Cerebellar nuclear complex (tissue), 1 donor: ENCODE results near the gene FKBP7.
"Not testable (repeated sequence)": the region's sequence is repeated elsewhere in the genome, so short reads cannot be mapped to it uniquely, and the experiment has no call there.

Experiments used
- DNase-seq, 2 experiments: peaks; one replicate each; lab custom pipeline; 2025; lab: John Stamatoyannopoulos, UW

Gene FKBP7, protein sequence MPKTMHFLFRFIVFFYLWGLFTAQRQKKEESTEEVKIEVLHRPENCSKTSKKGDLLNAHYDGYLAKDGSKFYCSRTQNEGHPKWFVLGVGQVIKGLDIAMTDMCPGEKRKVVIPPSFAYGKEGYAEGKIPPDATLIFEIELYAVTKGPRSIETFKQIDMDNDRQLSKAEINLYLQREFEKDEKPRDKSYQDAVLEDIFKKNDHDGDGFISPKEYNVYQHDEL

GRCh38 chr2:178478439-178479274 lies at the start of gene FKBP7:
TSS of gene FKBP7 (minus strand) at chr2:178478600. CDS start at chr2:178478499, 101 bp downstream.
- peak in 1 of 2 experiments; percentile 72 for DNase-seq

- DNase-seq, result no peak
Measured at GRCh38 chr2:178527592-178527991, 49.2 kb upstream of the FKBP7 start.

DNA sequence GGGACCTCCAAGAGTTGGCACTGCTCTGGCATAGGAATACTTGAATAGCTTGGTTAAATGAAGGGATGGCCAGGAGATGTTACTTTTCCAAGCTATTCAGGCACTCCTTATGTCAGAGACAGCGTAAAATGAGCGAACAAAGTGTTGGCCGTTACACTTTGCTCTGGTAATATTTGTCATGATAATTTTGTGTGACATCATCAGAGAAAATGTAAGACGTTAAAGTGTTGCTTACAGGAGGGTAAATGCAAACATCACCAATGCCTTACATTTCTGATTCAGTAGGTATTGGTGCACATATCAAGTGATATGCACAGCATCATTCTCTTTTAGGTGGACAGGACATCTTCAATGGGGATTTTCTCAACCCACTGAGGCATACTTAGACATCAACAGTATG lies 47.9 kb upstream of the FKBP7 start:
- DNase-seq, result no peak

- not testable (repeated sequence) for DNase-seq
Measured at GRCh38 chr2:178525460-178525859, 47.1 kb upstream of the FKBP7 start.

- DNase-seq, result not testable (repeated sequence)
Measured at GRCh38 chr2:178525010-178525409, 46.6 kb upstream of the FKBP7 start.

DNA sequence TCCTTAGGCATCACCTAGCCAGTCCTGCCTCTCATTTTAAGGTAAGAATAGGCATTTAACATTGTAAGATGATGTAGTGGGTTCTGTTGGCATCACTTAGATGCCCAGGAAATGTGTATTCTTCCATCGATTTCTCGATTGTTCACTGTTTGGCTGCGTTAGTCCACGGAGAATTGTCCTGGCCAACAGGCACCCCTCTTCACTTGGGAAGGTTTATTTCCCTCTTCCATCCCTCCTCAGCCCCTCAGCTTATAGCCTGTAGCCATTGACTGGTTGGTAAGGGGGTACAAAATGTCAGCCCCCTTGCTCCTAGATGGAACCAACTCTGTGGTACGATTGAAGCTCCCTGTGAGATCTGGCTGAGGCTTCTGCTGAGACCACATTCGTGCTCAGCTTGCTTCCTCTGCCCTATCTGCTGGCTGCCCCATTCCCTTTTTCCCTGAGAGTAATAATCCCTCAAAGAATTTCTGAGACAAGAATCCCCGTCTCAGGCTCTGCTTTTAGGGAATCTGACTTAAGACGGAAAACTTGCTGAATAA lies 45.3 kb upstream of the FKBP7 start:
- no peak for DNase-seq

GRCh38 chr2:178522950-178523595 lies 44.7 kb upstream of the FKBP7 start:
- peak in 1 of 2 experiments; percentile 6 for DNase-seq

- no peak for DNase-seq
Measured at GRCh38 chr2:178521304-178522150, 43.1 kb upstream of the FKBP7 start.

DNA sequence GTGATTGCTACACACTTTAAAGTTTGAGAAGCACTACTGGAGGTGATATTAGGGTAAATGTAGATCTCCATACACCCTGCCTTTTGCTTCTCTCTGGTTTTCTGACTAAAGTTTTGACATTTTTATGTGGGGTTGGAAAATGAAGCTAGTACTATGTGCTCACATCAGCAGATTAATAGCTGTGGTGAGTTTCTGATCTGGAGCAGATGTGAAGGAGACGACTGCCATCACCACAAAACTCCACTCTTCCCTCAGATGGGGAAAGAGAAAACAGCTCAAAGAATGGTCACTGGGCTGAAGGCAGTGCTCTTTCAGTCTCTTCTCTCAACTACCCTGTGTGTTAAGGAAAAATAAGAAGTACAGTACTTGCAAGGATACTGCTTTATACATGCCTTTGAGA lies 39.1 kb upstream of the FKBP7 start:
- DNase-seq, result no peak

DNA sequence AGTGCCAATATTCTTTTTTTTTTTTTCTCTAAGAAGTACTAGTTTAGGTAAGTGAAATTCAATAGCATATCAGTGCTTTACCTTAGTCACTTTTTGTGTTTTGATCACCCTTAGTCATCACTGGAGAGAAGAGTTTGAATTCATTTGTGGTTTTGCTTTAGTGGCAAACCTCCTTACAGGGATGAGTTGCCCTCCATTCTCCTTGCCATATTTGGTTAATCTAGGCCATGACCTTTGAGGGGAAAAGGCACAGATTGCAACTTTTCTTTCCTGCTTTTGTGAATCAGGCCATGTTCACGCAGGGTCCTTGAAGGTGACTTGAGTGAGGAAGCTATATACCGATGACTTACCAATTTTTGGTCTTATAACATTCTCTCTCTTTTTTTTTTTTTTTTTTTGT lies 36.3 kb upstream of the FKBP7 start:
- DNase-seq, result no peak

DNA sequence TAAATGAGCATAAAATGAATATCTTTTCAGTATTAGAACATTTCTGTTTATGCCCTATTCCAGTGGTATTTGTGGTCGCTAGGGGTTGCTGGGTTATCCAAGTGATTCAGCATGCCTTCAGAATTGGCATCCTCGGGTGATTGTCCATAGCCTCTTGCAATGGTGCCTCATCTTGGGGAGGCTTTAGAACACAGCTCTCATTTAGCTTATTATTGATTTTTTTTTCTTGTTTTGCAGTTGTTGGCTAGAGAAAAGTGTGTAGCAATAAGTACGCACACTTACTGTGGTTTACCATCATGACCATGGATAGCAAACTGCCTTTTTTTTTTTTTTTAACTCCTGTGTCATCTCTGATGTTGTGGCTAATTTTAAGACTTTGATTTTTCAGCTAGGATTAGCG lies 35.5 kb upstream of the FKBP7 start:
- no peak for DNase-seq

DNA sequence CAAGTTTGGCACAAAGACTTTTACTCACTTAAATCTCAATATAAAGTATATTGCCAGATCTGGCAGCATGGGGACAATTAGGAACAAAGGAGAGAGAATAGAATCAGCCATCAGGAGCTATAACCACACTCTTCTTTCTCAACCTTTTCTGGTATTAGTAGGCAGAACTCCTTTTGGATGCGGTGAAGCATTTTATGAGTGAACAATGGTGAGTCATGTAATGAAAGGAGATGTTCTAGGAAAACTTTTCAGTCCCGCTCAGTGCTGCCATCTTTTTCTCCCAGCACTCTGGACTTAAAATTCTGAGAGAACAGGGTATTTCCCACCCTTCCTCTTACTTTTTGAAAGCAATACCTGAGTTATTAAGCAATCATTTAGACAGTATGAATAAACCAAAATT lies 34.1 kb upstream of the FKBP7 start:
- DNase-seq, result no peak

DNA sequence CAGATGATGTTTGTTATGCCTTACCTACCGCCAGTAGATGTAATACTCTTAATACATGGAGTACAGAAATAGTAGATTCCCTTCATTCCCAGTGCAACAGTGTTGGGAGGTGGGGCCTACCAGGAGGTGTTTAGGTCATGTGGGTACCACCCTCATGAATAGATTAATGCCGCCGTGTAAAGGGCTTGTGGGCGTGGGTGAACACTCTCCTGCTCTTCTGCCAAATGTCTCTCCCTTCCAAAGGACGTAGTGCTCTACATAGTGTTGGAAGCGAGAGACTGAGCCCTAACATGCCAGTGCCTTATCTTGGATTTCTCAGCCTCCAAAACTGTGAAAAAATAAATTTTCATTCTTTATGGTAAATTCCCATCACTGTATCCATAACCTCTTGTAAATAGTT lies 32.0 kb upstream of the FKBP7 start:
- DNase-seq, result no peak

GRCh38 chr2:178508646-178509045 lies 30.2 kb upstream of the FKBP7 start:
- DNase-seq, result no peak

DNA sequence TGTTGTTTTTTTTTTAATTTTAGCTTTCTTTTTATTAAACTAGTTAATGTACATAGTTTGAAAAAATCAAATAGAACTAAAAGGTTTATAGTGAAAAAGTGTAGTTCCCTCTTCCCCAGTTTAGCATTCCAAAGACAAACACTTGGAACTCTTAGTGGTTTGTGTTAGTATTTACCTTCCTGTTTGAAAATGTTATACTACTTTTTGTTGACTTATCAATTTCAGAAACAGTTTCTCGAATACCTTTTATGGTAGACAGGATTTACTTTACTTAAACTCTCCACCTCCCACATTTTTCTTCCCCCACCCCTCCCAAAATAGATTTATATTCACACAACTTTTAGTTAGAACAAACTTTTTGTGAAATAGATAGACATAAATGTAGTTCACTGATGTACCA lies 28.5 kb upstream of the FKBP7 start:
- no peak for DNase-seq

DNA sequence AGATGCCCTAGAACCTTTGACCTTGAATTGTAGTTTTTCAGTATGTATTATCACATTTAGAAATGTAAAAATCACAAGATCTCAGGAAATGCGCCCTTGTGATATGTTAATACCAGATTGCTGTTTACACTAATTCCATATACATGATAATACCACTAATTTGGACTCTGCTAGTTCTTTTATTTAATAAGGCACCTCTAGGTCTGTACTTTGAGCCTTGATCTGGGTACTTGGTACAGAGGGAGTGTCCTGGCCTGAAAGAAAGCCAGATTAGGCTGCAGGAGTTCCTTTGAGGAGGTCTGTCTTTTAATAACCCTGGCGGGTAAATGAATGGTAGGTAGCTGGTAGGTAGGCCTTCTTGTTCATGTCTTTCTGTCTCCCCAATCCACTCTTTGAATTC lies 28.1 kb upstream of the FKBP7 start:
- DNase-seq, result no peak

- DNase-seq, result no peak
Measured at GRCh38 chr2:178506101-178506500, 27.7 kb upstream of the FKBP7 start.

- DNase-seq, result no peak
Measured at GRCh38 chr2:178502751-178503150, 24.4 kb upstream of the FKBP7 start.

DNA sequence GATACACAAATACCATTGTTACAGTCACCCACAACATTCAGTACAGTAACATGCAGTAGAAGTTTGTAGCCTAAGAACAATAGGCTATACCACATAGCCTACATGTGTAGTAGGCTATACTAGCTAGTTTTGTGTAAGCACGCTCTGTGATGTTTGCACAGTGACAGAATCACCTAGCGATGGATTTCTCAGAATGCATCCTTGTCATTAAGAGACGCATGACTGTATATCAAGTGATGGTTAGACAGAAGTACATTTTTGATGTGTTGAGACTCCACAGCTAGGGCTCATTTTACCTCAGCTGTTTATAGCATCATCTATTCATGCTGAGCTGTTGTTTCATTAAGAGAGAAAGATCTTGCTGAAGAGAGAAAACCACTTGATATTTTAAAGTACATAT lies 21.2 kb upstream of the FKBP7 start:
- no peak for DNase-seq

GRCh38 chr2:178498137-178498536 lies 19.7 kb upstream of the FKBP7 start:
- DNase-seq, result no peak

- no peak for DNase-seq
Measured at GRCh38 chr2:178496049-178496448, 17.6 kb upstream of the FKBP7 start.

- no peak for DNase-seq
Measured at GRCh38 chr2:178491612-178492011, 13.2 kb upstream of the FKBP7 start.
